Lower leg skin (tissue), 3 donors: ENCODE data around the gene IL33.

ENCODE experiments used
- CTCF ChIP-seq, 3 donors: fragments of 450-650 bp; IDR thresholded peaks; one replicate each; pipeline ENCODE4 v1.5.1; 2016; ENCODE audit warnings: antibody characterized with exemption in 3 of 3, mild to moderate bottlenecking in 3 of 3, moderate library complexity in 2 of 3
- POLR2A ChIP-seq, 2 donors: fragments of 450-650 bp; IDR thresholded peaks; one replicate each; pipeline ENCODE4 v1.6.1; 2016 to 2017; ENCODE audit warnings: antibody characterized with exemption in 2 of 2, mild to moderate bottlenecking in 1 of 2, moderate library complexity in 1 of 2

GRCh38 chr9:6277417-6277816 is 61.8 kb downstream of the IL33 start:
- TF ChIP-seq CTCF (IDR thresholded peaks at IDR 0.05) (no peak), POLR2A (IDR thresholded peaks at IDR 0.05) (no peak)
